Esophagus squamous epithelium (tissue), 4 donors: Measurements from ENCODE around the gene RARG.

Source experiments
- CTCF ChIP-seq, 6 experiments: fragments of 450-650 bp in 4 of 6; fragments of 200-600 bp in 2 of 6; sonication (generic) in 2 of 6; IDR thresholded peaks; one replicate each; pipeline ENCODE4 v1.5.1; 2016 to 2019; ENCODE audit warnings: antibody characterized with exemption in 6 of 6, mild to moderate bottlenecking in 4 of 6, moderate library complexity in 4 of 6
- POLR2A ChIP-seq, 4 donors: fragments of 450-650 bp; IDR thresholded peaks; one replicate each; pipeline ENCODE4 v1.6.1; 2017; ENCODE audit warnings: antibody characterized with exemption in 4 of 4, mild to moderate bottlenecking in 4 of 4, moderate library complexity in 3 of 4

GRCh38 chr12:53217051-53217930 is 14.7 kb downstream of the RARG start:
- TF ChIP-seq CTCF (IDR thresholded peaks at IDR 0.05) (no peak), POLR2A (IDR thresholded peaks at IDR 0.05) (no peak)
